ENCODE results near the gene PILRB.

DNA sequence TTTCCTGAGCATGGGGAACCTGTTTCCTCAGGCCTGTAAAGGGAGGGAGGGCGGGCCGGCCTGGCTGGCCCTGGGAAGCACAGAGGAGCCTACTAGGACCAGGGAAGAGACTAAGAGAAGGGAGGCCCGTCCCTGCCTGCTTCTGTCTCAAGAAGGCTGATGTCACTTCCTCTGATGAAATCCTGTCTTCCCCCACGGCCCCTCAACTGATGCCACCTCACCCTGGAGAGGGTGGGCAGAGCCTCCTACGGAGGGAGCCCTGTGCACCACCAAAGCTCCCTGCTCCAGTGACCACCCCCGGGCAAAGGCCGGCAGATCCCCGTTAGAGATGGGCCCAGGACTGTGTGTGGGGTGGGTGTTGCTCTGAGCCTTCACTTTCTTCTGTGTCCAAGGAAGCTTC is 14.3 kb downstream of the PILRB start:
- TF ChIP-seq, protein P1, sequence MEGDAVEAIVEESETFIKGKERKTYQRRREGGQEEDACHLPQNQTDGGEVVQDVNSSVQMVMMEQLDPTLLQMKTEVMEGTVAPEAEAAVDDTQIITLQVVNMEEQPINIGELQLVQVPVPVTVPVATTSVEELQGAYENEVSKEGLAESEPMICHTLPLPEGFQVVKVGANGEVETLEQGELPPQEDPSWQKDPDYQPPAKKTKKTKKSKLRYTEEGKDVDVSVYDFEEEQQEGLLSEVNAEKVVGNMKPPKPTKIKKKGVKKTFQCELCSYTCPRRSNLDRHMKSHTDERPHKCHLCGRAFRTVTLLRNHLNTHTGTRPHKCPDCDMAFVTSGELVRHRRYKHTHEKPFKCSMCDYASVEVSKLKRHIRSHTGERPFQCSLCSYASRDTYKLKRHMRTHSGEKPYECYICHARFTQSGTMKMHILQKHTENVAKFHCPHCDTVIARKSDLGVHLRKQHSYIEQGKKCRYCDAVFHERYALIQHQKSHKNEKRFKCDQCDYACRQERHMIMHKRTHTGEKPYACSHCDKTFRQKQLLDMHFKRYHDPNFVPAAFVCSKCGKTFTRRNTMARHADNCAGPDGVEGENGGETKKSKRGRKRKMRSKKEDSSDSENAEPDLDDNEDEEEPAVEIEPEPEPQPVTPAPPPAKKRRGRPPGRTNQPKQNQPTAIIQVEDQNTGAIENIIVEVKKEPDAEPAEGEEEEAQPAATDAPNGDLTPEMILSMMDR (IDR thresholded peaks at IDR 0.05; ENCODE audit: low read depth, low read length, poor library complexity, severe bottlenecking) = no peak
- TF ChIP-seq EZH2phosphoT487 (IDR thresholded peaks at IDR 0.05; ENCODE audit: borderline replicate concordance, low read length) = no peak
